HCT116 (cell line): Measurements from ENCODE around the gene MCC. TPM values are rescaled to one million over a fixed set of nuclear protein-coding genes. Genes with fewer than 3 reads are reported as not detected.

ENCODE experiments used
- ATAC-seq: fragments of 200-7000 bp; cut with Tn5 transposase; 2 replicates; pipeline ENCODE4 v1.9.1; 2020; ENCODE audit warnings: mild to moderate bottlenecking, moderate library complexity
- BruUV-seq: library from RNA; stranded (reverse); fragments of 400-500 nt; replicated peaks from 2 replicates; lab custom pipeline; 2021; lab: Mats Ljungman, UMichigan
- CTCF ChIA-PET: fragments of 300-600 bp; sonication (Branson Sonifier 250); formaldehyde crosslinking; loops from one replicate; lab custom pipeline; 2021; ENCODE audit warnings: antibody characterized with exemption; lab: Charles Lee
- POLR2A ChIA-PET: fragments of 300-600, 350-600 bp; sonication (Branson Sonifier 250); formaldehyde crosslinking; loops from one replicate; lab custom pipeline; 2021; ENCODE audit warnings: antibody characterized with exemption; lab: Charles Lee
- RAD21 ChIA-PET, 2 experiments: fragments of 300-600 bp; sonication (Branson Sonifier 250); formaldehyde crosslinking; loops; one replicate each; lab custom pipeline; 2023; ENCODE audit warnings: low total read pairs in 2 of 2; ENCODE audit not compliant: uncharacterized antibody in 2 of 2, unreplicated experiment in 2 of 2, low non-redundant PET in 1 of 2; lab: Charles Lee
- DNase-seq: peaks from one replicate; pipeline ENCODE4 v3.0.0-alpha.2; 2010; ENCODE audit warnings: low read depth, low spot score
- H2AFZ ChIP-seq: fragments of 200-600 bp; shearing (Covaris generic), sonication (generic); 2 replicates; pipeline ENCODE4 v1.6.1; 2017; ENCODE audit warnings: low read depth, mixed run types, mixed read lengths, antibody characterized with exemption, low read length; ENCODE audit not compliant: poor library complexity, severe bottlenecking
- H3K27ac ChIP-seq: 2 replicates; pipeline ENCODE4 v1.5.1; 2012; ENCODE audit warnings: low read depth, low read length
- H3K27me3 ChIP-seq: fragments of 200-600 bp; sonication (generic); 2 replicates; pipeline ENCODE4 v1.6.1; 2016; ENCODE audit warnings: mixed run types, low read length, mixed read lengths; ENCODE audit not compliant: insufficient read depth
- H3K36me3 ChIP-seq, 2 experiments: fragments of 200-500 bp in 1 of 2; fragments of 200-600 bp in 1 of 2; sonication (Bioruptor generic) in 1 of 2; sonication (generic) in 1 of 2; 2 replicates each; pipeline versions ENCODE4 v1.5.1 to v1.6.1; 2014 to 2016; ENCODE audit warnings: low read length in 2 of 2, inconsistent platforms in 1 of 2, mixed read lengths in 1 of 2, mixed run types in 1 of 2; ENCODE audit not compliant: insufficient read depth in 2 of 2, control insufficient read depth in 1 of 2
- H3K4me1 ChIP-seq, 2 experiments: fragments of 200-600 bp in 1 of 2; sonication (generic) in 1 of 2; 2 replicates each; pipeline versions ENCODE4 v1.5.1 to v1.6.1; 2012 to 2017; ENCODE audit warnings: low read length in 2 of 2, inconsistent platforms in 1 of 2, mild to moderate bottlenecking in 1 of 2, mixed read lengths in 1 of 2, mixed run types in 1 of 2, moderate library complexity in 1 of 2; ENCODE audit not compliant: insufficient read depth in 2 of 2, control insufficient read depth in 1 of 2
- H3K4me2 ChIP-seq: fragments of 200-600 bp; sonication (generic); 2 replicates; pipeline ENCODE4 v1.6.1; 2017; ENCODE audit warnings: mixed run types, low read length, mixed read lengths
- H3K4me3 ChIP-seq, 2 experiments: fragments of 200-600 bp in 1 of 2; sonication (generic) in 1 of 2; replicated peaks in 1 of 2; 2 replicates each; pipeline ENCODE4 v1.5.1; 2011 to 2016; ENCODE audit warnings: low read length in 2 of 2, control low read depth in 1 of 2, low read depth in 1 of 2, mild to moderate bottlenecking in 1 of 2, mixed read lengths in 1 of 2, mixed run types in 1 of 2
- H3K79me2 ChIP-seq: fragments of 200-600 bp; sonication (generic); 2 replicates; pipeline ENCODE4 v1.6.1; 2017; ENCODE audit warnings: mild to moderate bottlenecking, mixed run types, low read length, moderate library complexity, mixed read lengths; ENCODE audit not compliant: insufficient read depth
- H3K9ac ChIP-seq: fragments of 200-600 bp; sonication (generic); 2 replicates; pipeline ENCODE4 v1.6.1; 2016; ENCODE audit warnings: low read length, mixed read lengths
- H3K9me2 ChIP-seq: fragments of 200-600 bp; sonication (generic), shearing (Covaris generic); 2 replicates; pipeline ENCODE4 v1.6.1; 2017; ENCODE audit warnings: mixed run types, mild to moderate bottlenecking, moderate library complexity; ENCODE audit not compliant: insufficient read depth
- H3K9me3 ChIP-seq, 2 experiments: fragments of 200-500 bp in 1 of 2; fragments of 200-600 bp in 1 of 2; sonication (Bioruptor generic) in 1 of 2; sonication (generic) in 1 of 2; 2 replicates each; pipeline ENCODE4 v1.6.1; 2014 to 2017; ENCODE audit warnings: low read length in 2 of 2, mixed read lengths in 2 of 2, inconsistent platforms in 1 of 2, low read depth in 1 of 2, mild to moderate bottlenecking in 1 of 2, mixed run types in 1 of 2, moderate library complexity in 1 of 2; ENCODE audit not compliant: control insufficient read depth in 1 of 2, insufficient read depth in 1 of 2
- H4K20me1 ChIP-seq: fragments of 200-600 bp; sonication (generic), shearing (Covaris generic); 2 replicates; pipeline ENCODE4 v1.6.1; 2017; ENCODE audit warnings: mixed run types, mild to moderate bottlenecking, moderate library complexity; ENCODE audit not compliant: insufficient read depth
- CBX3 ChIP-seq: IDR thresholded peaks from 2 replicates; pipeline ENCODE4 v1.6.1; 2012; ENCODE audit warnings: low read depth
- CEBPB ChIP-seq: IDR thresholded peaks from 2 replicates; pipeline ENCODE4 v1.6.1; 2012; ENCODE audit warnings: low read depth
- ELF1 ChIP-seq: IDR thresholded peaks from 2 replicates; pipeline ENCODE4 v1.6.1; 2012; ENCODE audit warnings: low read depth, borderline replicate concordance
- FOSL1 ChIP-seq: IDR thresholded peaks from 2 replicates; pipeline ENCODE4 v1.6.1; 2012; ENCODE audit warnings: low read depth
- JUND ChIP-seq: IDR thresholded peaks from 2 replicates; pipeline ENCODE4 v1.6.1; 2012
- POLR2AphosphoS5 ChIP-seq: IDR thresholded peaks from 2 replicates; pipeline ENCODE4 v1.6.1; 2011; ENCODE audit warnings: mild to moderate bottlenecking, low read depth, low read length, moderate library complexity
- SIN3A ChIP-seq: IDR thresholded peaks from 2 replicates; pipeline ENCODE4 v1.6.1; 2012; ENCODE audit warnings: low read depth
- SP1 ChIP-seq: IDR thresholded peaks from 2 replicates; pipeline ENCODE4 v1.6.1; 2012; ENCODE audit warnings: low read depth
- SRF ChIP-seq: IDR thresholded peaks from 2 replicates; pipeline ENCODE4 v1.6.1; 2012; ENCODE audit warnings: low read depth
- TCF7L2 ChIP-seq: IDR thresholded peaks from 2 replicates; pipeline ENCODE4 v1.7.0; 2011; ENCODE audit warnings: borderline replicate concordance, inconsistent platforms; ENCODE audit not compliant: insufficient read depth, insufficient read length; ENCODE audit errors: extremely low read depth
- intact Hi-C: fragments of 100-400 bp; cut with micrococcal nuclease; formaldehyde crosslinking; loops from 2 replicates; pipeline ENCODE4 v1.10.0; 2022
- total RNA-seq: library from RNA; stranded (reverse); gene quantifications from one replicate; pipeline ENCODE4 v1.2.1, GENCODE V29; 2021; ENCODE audit not compliant: unreplicated experiment
- TF ChIP-seq, protein P1 (sequence below): IDR thresholded peaks from 2 replicates; pipeline ENCODE4 v1.6.1; 2012
- TF ChIP-seq, protein P2 (sequence below): IDR thresholded peaks from 2 replicates; pipeline ENCODE4 v1.6.1; 2011; ENCODE audit warnings: mild to moderate bottlenecking, low read length, moderate library complexity; ENCODE audit not compliant: insufficient replicate concordance; ENCODE audit errors: extremely low read depth
- TF ChIP-seq, protein P3 (sequence below): IDR thresholded peaks from 2 replicates; pipeline ENCODE4 v1.6.1; 2012

The MCC gene
- total RNA-seq, 1 experiment from 2014 or later, result 20.1 TPM

DNA sequence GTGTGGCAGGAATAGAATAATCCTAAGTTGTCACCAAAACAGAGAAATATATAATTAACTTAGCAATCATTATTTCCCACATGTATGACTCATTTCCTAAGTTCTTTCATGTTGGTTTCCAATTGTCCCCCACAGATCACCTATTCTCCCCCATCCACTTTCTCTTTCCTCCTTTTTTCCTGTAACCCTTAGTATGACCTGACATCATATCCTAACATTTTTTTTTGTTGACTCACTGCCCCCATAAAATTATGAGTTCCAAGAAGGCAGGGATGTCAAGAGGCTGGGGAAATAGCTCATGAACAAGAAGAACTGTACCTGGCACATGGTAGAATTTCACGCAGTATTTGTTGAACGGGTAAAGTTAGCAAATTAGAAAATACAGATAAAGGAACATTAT lies 324.9 kb downstream of the MCC start (continued):
- no peak; the same call in 1 of the 2 replicates for TF ChIP-seq ELF1
- TF ChIP-seq FOSL1, result peak; percentile 81
- TF ChIP-seq, all 23 proteins: peak for 10

DNA sequence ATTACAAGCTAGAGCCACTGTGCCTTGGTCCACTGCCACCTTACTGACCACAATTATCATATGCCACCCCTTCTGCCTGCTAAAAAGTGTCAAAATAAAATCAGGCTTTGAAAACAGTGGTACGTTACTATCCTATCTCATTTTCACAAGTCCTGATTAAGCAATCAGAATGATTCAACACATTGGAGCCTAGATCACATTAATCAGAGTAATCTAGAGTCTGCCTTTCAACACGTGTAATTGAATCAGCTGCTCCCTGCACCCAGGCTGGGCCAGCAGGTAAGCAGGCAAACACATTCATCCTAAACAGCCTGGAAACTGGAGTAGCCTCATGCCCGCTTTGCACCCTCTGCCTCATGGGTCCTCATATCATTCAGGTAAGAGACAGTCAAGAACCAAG lies 325.5 kb downstream of the MCC start:
- ATAC-seq, result peak; percentile 34
- CTCF ChIA-PET, result no interaction called here
- peak overlapping the region in 1 of 2 experiments; percentile 36; a peak in 2 of 4 replicates for H3K4me3 ChIP-seq

More for the DNA sequence above, 325.5 kb downstream of the MCC start:
- peak; percentile 72 for DNase-seq
- ChIA-PET RAD21 (no interaction called here), POLR2A (no interaction called here)
- Histone ChIP-seq H2AFZ (no peak overlapping the region), H3K27ac (peak overlapping the region; percentile 63), H3K36me3 (no peaks in the 10 kb centered on the region), H3K9me2 (no peaks in the 10 kb centered on the region), H3K27me3 (no peaks in the 10 kb centered on the region), H3K4me2 (peak overlapping the region; percentile 62), H3K79me2 (peaks cover 30% of the 10 kb centered on the region), H4K20me1 (no peaks in the 10 kb centered on the region), H3K4me1 (peaks cover 65 to 80% of the 10 kb centered on the region in 2 experiments), H3K9ac (peak overlapping the region; percentile 54), H3K9me3 (no peaks in the 10 kb centered on the region)
- no peak for TF ChIP-seq TCF7L2
- peak; percentile 43; the same call in 1 of the 2 replicates for TF ChIP-seq FOSL1
- peak; percentile 57; the same call in 1 of the 2 replicates for TF ChIP-seq JUND
- TF ChIP-seq, protein P1, sequence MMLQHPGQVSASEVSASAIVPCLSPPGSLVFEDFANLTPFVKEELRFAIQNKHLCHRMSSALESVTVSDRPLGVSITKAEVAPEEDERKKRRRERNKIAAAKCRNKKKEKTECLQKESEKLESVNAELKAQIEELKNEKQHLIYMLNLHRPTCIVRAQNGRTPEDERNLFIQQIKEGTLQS, result no peak
- peak; percentile 97 for TF ChIP-seq CEBPB
- TF ChIP-seq, protein P2, sequence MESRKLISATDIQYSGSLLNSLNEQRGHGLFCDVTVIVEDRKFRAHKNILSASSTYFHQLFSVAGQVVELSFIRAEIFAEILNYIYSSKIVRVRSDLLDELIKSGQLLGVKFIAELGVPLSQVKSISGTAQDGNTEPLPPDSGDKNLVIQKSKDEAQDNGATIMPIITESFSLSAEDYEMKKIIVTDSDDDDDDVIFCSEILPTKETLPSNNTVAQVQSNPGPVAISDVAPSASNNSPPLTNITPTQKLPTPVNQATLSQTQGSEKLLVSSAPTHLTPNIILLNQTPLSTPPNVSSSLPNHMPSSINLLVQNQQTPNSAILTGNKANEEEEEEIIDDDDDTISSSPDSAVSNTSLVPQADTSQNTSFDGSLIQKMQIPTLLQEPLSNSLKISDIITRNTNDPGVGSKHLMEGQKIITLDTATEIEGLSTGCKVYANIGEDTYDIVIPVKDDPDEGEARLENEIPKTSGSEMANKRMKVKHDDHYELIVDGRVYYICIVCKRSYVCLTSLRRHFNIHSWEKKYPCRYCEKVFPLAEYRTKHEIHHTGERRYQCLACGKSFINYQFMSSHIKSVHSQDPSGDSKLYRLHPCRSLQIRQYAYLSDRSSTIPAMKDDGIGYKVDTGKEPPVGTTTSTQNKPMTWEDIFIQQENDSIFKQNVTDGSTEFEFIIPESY, result no peak
- no peak for TF ChIP-seq POLR2AphosphoS5
- TF ChIP-seq CBX3, result peak; percentile 38; the same call in 1 of the 2 replicates
- TF ChIP-seq, protein P3, sequence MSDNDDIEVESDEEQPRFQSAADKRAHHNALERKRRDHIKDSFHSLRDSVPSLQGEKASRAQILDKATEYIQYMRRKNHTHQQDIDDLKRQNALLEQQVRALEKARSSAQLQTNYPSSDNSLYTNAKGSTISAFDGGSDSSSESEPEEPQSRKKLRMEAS, result peak; percentile 74
- TF ChIP-seq SIN3A, result no peak
- TF ChIP-seq SP1, result peak; percentile 52
- TF ChIP-seq SRF, result no peak
- no TSS peak for BruUV-seq
- intact Hi-C loops, result no loop called here
